GF-D8 (cell line): Measurements from ENCODE around the gene VPS37D.
"Not testable (repeated sequence)": the region's sequence is repeated elsewhere in the genome, so short reads cannot be mapped to it uniquely, and the experiment has no call there.

Experiments
- DNase-seq: peaks from one replicate; lab custom pipeline; 2025; lab: John Stamatoyannopoulos, UW

Gene VPS37D

DNA sequence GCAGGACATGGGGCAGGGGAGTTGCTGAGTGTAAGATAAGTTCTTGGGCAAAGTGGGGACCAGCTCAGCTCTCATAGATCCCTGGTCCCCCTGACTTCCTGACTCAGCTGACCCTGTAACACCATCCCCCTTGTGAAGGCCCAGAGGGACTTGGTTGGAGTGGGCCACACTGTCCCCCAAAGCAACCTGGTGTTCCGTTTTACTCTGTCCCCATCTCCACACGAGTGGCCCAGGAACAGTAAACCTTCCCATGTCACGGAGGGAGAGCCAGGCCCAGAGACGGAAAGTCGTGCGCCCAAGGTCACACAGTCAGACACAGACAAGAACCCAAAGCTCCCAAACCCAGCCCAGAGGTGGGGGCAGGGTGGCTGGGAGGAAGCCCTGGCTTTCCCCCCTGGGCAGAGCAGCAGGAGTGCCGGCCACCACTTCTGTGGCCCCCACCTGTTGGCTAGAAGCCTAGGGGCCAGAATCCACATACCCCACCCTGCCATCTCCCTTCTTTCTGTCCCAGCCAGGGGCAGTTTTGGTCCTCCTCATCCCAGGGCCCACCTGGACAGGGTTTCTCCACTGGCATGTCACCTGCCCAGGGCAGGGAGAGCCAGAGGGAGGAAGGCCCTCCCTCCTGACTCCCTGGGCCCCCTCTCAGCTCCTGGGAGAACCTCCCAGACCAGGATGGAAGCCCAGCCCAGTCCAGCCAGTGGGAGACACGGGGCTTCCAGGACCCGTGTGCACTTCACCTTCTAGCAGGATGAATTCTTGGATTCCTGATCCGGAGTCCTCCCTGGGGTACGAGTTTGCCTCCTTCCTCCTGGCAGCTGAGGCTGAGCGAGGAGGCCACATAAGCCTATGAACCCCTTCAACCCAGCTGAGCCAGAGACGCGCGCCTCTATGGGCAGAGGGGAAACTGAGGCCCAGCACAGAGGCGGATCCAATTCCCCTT is 20.6 kb upstream of the VPS37D start:
- no peak for DNase-seq

GRCh38 chr7:73647725-73648592 is 19.7 kb upstream of the VPS37D start:
- no peak for DNase-seq

DNA sequence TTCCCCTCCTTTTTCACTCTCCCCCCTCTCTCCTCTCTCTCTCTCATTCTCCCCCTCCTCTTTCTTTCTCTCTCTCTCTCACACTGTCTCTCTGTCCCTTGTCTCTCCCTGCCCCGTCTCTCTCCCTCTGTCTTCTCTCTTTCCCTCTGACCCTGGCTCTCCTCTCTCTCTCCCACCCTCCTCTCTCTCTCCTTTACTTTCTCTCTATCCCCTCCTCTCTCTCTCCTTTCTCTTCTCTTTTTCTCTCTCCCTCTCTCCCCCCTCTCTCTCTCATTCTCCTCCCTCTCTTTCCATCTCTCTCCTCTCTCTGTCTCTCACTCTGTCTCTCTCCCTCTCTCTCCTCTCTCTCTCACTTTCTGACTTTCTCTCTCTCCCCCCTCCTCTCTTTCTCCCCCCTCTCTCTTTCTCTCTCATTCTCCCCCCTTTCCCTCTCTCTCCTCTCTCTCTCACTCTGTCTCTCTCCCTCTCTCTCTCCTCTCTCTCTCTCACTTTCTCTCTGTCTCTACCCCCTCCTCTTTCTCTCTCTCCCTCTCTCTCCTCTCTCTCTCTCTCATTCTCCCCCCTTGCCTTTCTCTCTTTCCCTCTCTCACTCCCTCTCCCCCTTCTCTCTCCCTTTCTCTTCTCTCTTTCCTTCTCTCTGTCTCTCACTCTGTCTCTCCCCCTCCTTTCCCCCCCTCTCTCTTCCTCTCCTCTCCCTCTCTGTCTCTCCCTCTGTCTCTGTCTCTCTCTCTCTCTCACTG is 18.9 kb upstream of the VPS37D start:
- DNase-seq: no peak

GRCh38 chr7:73649576-73649975 is 18.1 kb upstream of the VPS37D start:
- DNase-seq: no peak

DNA sequence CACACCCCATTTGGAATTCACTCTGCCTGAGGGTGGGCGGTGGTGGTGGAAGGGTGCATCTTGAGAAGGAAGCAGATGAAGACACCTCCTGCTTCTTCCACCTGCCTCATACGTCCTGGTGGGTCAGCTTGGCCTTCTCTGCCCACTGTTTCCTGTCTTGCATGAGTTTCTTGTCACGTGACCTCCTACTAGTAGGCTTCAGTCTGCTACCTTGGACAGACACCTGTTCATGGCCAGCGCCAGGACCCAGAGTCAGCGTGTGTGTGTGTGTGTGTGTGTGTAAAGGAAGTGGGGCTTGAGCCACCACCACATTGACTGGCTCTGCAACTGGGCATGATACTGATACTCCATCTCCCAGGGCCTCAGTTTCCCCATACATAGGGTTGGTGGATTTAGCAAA is 17.1 kb upstream of the VPS37D start:
- no peak for DNase-seq

- no peak for DNase-seq
These were observed 15.1 kb upstream of the VPS37D start for GRCh38 chr7:73652541-73652949.

- DNase-seq: not testable (repeated sequence)
These were observed 12.3 kb upstream of the VPS37D start for GRCh38 chr7:73655309-73655708.

DNA sequence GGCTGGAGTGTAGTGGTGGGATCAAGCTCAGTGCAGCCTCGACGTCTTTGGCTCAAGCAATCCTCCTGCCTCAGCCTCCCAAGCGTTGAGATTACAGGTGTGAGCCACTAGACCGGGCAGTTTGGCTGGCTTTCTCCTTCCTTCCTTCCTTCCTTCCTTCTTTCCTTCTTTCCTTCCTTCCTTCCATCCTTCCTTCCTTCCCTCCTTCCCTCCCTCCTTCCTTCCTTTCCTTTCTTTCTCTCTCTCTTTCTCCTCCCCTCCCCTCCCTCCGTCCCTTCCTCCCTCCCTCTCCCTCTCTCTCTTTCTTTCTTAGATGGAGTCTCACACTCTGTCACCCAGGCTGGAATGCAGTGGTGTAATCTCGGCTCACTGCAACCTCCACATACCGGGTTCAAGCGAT is 7.6 kb upstream of the VPS37D start:
- DNase-seq: no peak

GRCh38 chr7:73660594-73660993 is 7.0 kb upstream of the VPS37D start:
- DNase-seq: not testable (repeated sequence)

DNA sequence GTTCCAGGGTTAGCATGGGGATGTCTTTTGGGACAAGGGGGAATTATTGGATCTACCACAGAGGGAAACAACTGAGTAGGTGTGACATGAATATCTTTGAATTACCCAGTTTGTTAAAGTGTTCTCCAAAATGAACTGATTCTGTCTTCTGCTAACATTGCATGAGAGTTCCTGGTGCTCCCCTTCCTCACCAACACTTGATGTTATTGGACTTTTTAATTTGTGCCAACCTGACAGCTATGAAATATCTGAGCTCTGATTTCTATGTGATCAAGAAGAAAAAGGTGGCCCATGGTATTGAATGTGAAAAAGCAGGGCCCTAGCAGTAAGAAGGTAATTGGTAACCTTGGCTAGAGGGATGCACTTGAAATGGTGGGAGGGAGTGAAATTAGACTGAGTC is 4.6 kb upstream of the VPS37D start:
- no peak for DNase-seq

DNA sequence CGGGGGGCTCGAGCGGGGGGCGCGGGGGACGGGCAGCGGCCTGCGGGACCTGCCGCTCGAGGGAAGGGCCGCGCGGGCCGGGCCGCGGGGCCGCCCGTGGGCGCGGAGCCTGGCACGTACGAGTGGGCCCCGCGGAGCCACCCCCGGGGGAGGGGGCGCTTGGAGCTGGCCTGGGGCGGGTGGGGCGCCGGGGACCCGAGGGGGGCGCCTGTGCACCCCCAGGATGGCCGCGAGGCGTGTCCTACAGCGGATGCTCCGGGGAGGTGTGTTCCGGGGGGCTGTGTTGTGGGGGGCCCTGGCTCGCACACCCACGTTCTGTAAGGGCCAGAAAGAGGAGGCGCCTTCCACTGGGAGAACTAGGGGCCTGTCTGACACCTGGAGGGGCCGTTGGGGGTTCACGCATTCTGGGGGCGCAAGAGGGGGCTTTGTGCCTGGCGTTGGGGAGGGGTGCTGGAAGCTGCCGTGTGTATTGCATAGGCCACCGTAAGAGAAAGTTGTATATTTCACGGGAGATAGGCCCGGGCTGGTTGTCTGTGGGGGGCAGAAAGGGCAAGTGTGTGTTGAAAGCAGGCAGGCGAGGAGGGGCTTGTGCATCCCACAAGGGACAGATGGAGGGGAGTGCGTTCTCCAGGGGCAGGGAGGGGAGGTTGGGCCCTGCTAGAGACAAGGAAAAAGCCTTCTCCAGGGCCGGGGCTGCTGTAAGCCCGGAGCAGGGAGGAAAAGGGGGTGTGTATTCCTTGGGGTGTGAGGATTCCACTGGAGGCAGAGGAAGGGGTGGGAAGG is 663 bp downstream of the VPS37D start:
- no peak for DNase-seq

DNA sequence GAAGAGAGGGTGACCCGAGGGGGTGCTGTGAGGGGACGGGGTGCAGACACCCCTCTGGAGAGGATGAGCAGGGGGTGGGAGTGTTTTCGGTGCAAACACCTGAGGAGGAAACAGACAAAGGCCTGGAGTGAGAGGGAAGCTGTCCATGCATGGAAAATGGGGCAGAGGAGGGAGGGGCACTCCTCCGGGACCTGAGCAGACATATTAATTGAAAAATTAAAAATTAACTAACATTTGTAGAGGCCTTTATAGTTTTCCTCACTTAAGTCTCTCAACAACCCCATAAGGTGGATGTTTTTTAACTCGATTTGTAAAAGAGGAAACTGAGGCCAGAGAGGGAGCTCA is 1.2 kb downstream of the VPS37D start:
- no peak for DNase-seq

DNA sequence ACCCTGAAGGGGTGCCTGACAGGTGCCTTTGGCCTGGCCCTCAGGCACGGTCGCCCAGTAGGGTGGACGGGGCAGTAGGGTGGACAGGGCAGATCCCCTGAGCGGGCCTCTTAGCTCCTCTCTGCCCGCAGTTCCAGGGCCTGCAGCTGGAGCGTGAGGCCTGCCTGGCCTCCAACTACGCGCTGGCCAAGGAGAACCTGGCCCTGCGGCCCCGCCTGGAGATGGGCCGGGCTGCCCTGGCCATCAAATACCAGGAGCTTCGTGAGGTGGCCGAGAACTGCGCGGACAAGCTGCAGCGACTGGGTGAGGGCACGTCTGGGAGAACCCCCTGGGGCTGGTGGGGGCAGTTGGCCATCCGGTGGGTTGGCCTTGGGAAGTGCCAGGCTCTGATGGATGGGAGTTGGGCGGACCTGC is 1.7 kb downstream of the VPS37D start:
- no peak for DNase-seq

GRCh38 chr7:73669858-73670385 is 2.3 kb downstream of the VPS37D start:
- DNase-seq: no peak

GRCh38 chr7:73671322-73671661 is 3.7 kb downstream of the VPS37D start:
- DNase-seq: no peak

- no peak for DNase-seq
These were observed 4.3 kb downstream of the VPS37D start for GRCh38 chr7:73671857-73672445.

DNA sequence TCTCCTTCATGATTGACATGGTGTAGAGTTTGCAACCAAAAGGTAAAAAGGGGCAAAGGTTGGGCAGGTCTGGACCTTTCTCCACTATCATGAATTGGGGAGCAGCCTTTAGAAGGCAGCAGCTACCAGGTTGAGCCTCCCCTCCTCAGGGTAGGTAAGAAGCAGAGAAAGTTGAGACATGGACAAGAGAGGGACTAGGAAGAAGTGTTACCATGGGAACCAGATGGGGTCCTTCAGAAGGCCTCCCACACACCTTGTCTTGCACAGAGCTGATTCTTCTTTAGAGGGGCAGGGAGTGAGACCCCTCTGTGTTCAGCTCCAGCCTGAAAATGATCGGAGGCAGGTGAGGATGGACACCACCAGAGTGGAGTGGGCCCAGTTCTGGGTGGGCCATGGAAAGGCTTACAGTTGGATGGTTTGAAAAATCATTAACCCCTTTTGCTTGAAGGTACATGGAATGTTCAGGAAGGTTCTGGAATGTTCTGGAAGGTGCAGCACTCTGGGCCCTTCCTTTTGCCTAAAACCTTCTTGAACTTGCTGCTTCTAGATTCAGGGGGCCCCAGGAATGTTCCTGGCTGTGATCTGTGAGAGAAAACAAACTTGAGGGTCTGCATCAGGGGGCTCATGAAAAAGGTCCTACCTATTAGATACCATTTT is 7.0 kb downstream of the VPS37D start:
- DNase-seq: no peak

DNA sequence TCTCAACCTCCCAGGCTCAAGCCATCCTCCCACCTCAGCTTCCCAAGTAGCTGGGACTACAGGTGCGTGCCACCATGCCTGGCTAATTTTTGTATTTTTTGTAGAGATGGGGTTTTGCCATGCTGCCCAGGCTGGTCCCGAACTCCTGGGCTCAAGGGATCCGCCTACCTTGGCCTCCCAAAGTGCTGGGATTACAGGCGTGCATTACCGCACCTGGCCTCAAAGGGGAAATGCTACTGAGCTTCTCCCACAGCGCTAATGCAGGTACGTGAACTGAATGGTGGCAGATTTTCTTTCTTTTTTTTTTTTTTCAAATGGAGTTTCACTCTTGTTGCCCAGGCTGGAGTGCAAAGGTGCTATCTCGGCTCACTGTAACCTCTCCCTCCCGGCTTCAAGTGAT is 8.4 kb downstream of the VPS37D start:
- DNase-seq: not testable (repeated sequence)

GRCh38 chr7:73678862-73679261 is 11.2 kb downstream of the VPS37D start:
- no peak for DNase-seq

GRCh38 chr7:73679709-73680108 is 12.1 kb downstream of the VPS37D start:
- no peak for DNase-seq
